Trophoblast cell (in vitro differentiated cells and primary cell): ENCODE measurements around the gene TPX2.

Experiments
- DNase-seq, 2 donors: peaks; one replicate each; pipeline ENCODE4 v3.0.0-alpha.2; 2016
- H2AFZ ChIP-seq: 2 replicates; pipeline ENCODE4 v1.6.1; 2013; ENCODE audit warnings: low read length, moderate library complexity, mild to moderate bottlenecking; ENCODE audit not compliant: insufficient read depth, poor library complexity
- H2AK5ac ChIP-seq: 2 replicates; pipeline ENCODE4 v1.6.1; 2013; ENCODE audit warnings: mild to moderate bottlenecking, low read length
- H2BK120ac ChIP-seq: 2 replicates; pipeline ENCODE4 v1.6.1; 2013; ENCODE audit warnings: low read length, mild to moderate bottlenecking, moderate library complexity; ENCODE audit not compliant: insufficient read depth, poor library complexity
- H2BK12ac ChIP-seq: 2 replicates; pipeline ENCODE4 v1.6.1; 2013; ENCODE audit warnings: mild to moderate bottlenecking, low read length, moderate library complexity
- H2BK5ac ChIP-seq: 2 replicates; pipeline ENCODE4 v1.6.1; 2013; ENCODE audit warnings: low read length, low read depth, moderate library complexity, mild to moderate bottlenecking; ENCODE audit not compliant: poor library complexity
- H3K14ac ChIP-seq: 2 replicates; pipeline ENCODE4 v1.6.1; 2013; ENCODE audit warnings: mild to moderate bottlenecking, low read length
- H3K18ac ChIP-seq: 2 replicates; pipeline ENCODE4 v1.6.1; 2013; ENCODE audit warnings: mild to moderate bottlenecking, low read length
- H3K23ac ChIP-seq: 2 replicates; pipeline ENCODE4 v1.6.1; 2013; ENCODE audit warnings: low read length
- H3K27ac ChIP-seq: 2 replicates; pipeline ENCODE4 v1.5.1; 2013; ENCODE audit warnings: low read depth, mild to moderate bottlenecking, inconsistent platforms, low read length, moderate library complexity
- H3K27me3 ChIP-seq: 2 replicates; pipeline ENCODE4 v1.6.1; 2013; ENCODE audit warnings: inconsistent platforms, mild to moderate bottlenecking, low read length, moderate library complexity; ENCODE audit not compliant: insufficient read depth
- H3K36me3 ChIP-seq, 2 experiments: 1 replicate in 1 of 2; 2 replicates in 1 of 2; pipeline ENCODE4 v1.6.1; 2013; ENCODE audit warnings: low read length in 2 of 2, mild to moderate bottlenecking in 2 of 2, moderate library complexity in 1 of 2; ENCODE audit not compliant: insufficient read depth in 2 of 2, control insufficient read depth in 1 of 2
- H3K4ac ChIP-seq: 2 replicates; pipeline ENCODE4 v1.6.1; 2013; ENCODE audit warnings: low read depth, mild to moderate bottlenecking, low read length, moderate library complexity
- H3K4me1 ChIP-seq, 2 experiments: 1 replicate in 1 of 2; 2 replicates in 1 of 2; pipeline ENCODE4 v1.6.1; 2013; ENCODE audit warnings: low read length in 2 of 2, mild to moderate bottlenecking in 2 of 2, moderate library complexity in 1 of 2; ENCODE audit not compliant: insufficient read depth in 2 of 2, control insufficient read depth in 1 of 2
- H3K4me2 ChIP-seq: 2 replicates; pipeline ENCODE4 v1.6.1; 2013; ENCODE audit warnings: inconsistent platforms, mild to moderate bottlenecking, low read length, moderate library complexity
- H3K4me3 ChIP-seq: 2 replicates; pipeline ENCODE4 v1.5.1; 2013; ENCODE audit warnings: mild to moderate bottlenecking, low read depth, low read length, inconsistent platforms
- H3K79me1 ChIP-seq: one replicate; pipeline ENCODE4 v1.6.1; 2013; ENCODE audit warnings: low read length
- H3K79me2 ChIP-seq: 2 replicates; pipeline ENCODE4 v1.6.1; 2013; ENCODE audit warnings: low read length, mild to moderate bottlenecking; ENCODE audit not compliant: control insufficient read depth, insufficient read depth, poor library complexity
- H3K9ac ChIP-seq: 2 replicates; pipeline ENCODE4 v1.6.1; 2013; ENCODE audit warnings: mild to moderate bottlenecking, low read length
- H3K9me3 ChIP-seq: 2 replicates; pipeline ENCODE4 v1.6.1; 2013; ENCODE audit warnings: low read depth, mild to moderate bottlenecking, control low read depth, inconsistent platforms, low read length; ENCODE audit not compliant: insufficient read depth
- H4K12ac ChIP-seq: 2 replicates; pipeline ENCODE4 v1.6.1; 2013; ENCODE audit warnings: low read depth, mild to moderate bottlenecking, low read length, moderate library complexity
- H4K8ac ChIP-seq: 2 replicates; pipeline ENCODE4 v1.6.1; 2013; ENCODE audit warnings: low read depth, mild to moderate bottlenecking, low read length, moderate library complexity
- H4K91ac ChIP-seq: one replicate; pipeline ENCODE4 v1.6.1; 2013; ENCODE audit warnings: low read depth, mild to moderate bottlenecking, low read length, moderate library complexity
- WGBS: extraction: QIAGEN DNeasy Blood & Tissue Kit; methylation state at CpG from one replicate; pipeline ENCODE4 v1.1.7; 2013; ENCODE audit warnings: missing lambda C conversion rate; ENCODE audit not compliant: insufficient read length, insufficient coverage; ENCODE audit errors: extremely low coverage; 5-methylcytosine and 5-hydroxymethylcytosine counted together

Gene TPX2

GRCh38 chr20:31710423-31711108, 28.5 kb upstream of the TPX2 start:
- Histone ChIP-seq H3K9me3 (no peaks in the 10 kb centered on the region), H2AFZ (no peak overlapping the region), H2BK120ac (no peak overlapping the region), H3K4me1 (peaks cover 16 to 19% of the 10 kb centered on the region in 2 experiments), H3K18ac (no peak overlapping the region), H3K4me2 (no peak overlapping the region), H4K91ac (peak overlapping the region; percentile 3), H2AK5ac (no peak overlapping the region), H3K36me3 (peaks cover 2 to 12% of the 10 kb centered on the region in 2 experiments), H3K27me3 (no peaks in the 10 kb centered on the region), H4K8ac (no peak overlapping the region), H3K9ac (no peak overlapping the region), H3K23ac (no peak overlapping the region), H2BK5ac (no peak overlapping the region), H3K79me2 (peaks cover 6% of the 10 kb centered on the region), H3K27ac (no peak overlapping the region), H3K79me1 (peaks cover 22% of the 10 kb centered on the region), H2BK12ac (peak overlapping the region; percentile 24), H3K4ac (peak overlapping the region; percentile 27), H4K12ac (no peak overlapping the region), H3K14ac (no peak overlapping the region), H3K4me3 (no peak overlapping the region)
- DNase-seq, result no peak
- no CpG with 5 or more reads among the region's 5 CpGs for WGBS

GRCh38 chr20:31711179-31712111, 27.6 kb upstream of the TPX2 start:
- peak overlapping the region; percentile 76 for H4K91ac ChIP-seq

GRCh38 chr20:31712112-31712553, 27.0 kb upstream of the TPX2 start:
- peak overlapping the region; percentile 38 for H3K14ac ChIP-seq

More at GRCh38 chr20:31711179-31712111, 27.6 kb upstream of the TPX2 start:
- H3K4me1 ChIP-seq, result peaks cover 16 to 17% of the 10 kb centered on the region in 2 experiments
- peak overlapping the region; percentile 21 for H3K18ac ChIP-seq
- peaks cover 6% of the 10 kb centered on the region for H3K79me2 ChIP-seq
- no peaks in the 10 kb centered on the region for H3K27me3 ChIP-seq
- no peak overlapping the region for H4K12ac ChIP-seq
- H2BK12ac ChIP-seq, result peak overlapping the region; percentile 37
- no peak overlapping the region for H2AFZ ChIP-seq
- peaks cover 17% of the 10 kb centered on the region for H3K79me1 ChIP-seq
- no peak overlapping the region for H3K4me3 ChIP-seq
- H3K4ac ChIP-seq, result peak overlapping the region; percentile 24
- no peaks in the 10 kb centered on the region for H3K9me3 ChIP-seq
- peak overlapping the region; percentile 3 for H4K8ac ChIP-seq
- H2BK120ac ChIP-seq, result peak overlapping the region; percentile 54
- peak overlapping the region; percentile 38 for H3K14ac ChIP-seq
- H2AK5ac ChIP-seq, result peak overlapping the region; percentile 33
- H3K36me3 ChIP-seq, result peaks cover 2 to 12% of the 10 kb centered on the region in 2 experiments
- no peak for DNase-seq
- no peak overlapping the region for H3K4me2 ChIP-seq
- H3K9ac ChIP-seq, result no peak overlapping the region
- H2BK5ac ChIP-seq, result peak overlapping the region; percentile 19
- no peak overlapping the region for H3K23ac ChIP-seq
- no peak overlapping the region for H3K27ac ChIP-seq

GRCh38 chr20:31712564-31713311, 26.4 kb upstream of the TPX2 start:
- peak overlapping the region; percentile 94 for H3K18ac ChIP-seq
- DNase-seq, result peak; percentile 33 to 62
- H2BK5ac ChIP-seq, result peak overlapping the region; percentile 99
- H2AK5ac ChIP-seq, result peak overlapping the region; percentile 56
- H4K91ac ChIP-seq, result peak overlapping the region; percentile 99
- peaks cover 0 to 8% of the 10 kb centered on the region in 2 experiments for H3K36me3 ChIP-seq
- peaks cover 19 to 21% of the 10 kb centered on the region in 2 experiments for H3K4me1 ChIP-seq
- H3K9me3 ChIP-seq, result no peaks in the 10 kb centered on the region
- peak overlapping the region; percentile 95 for H3K27ac ChIP-seq
- no peak overlapping the region for H3K9ac ChIP-seq
- peak overlapping the region; percentile 86 for H4K8ac ChIP-seq
- H3K4me2 ChIP-seq, result peak overlapping the region; percentile 32
- peaks cover 8% of the 10 kb centered on the region for H3K79me2 ChIP-seq
- H3K79me1 ChIP-seq, result peaks cover 22% of the 10 kb centered on the region
- no CpG with 5 or more reads among the region's 8 CpGs for WGBS
- peak overlapping the region; percentile 88 for H4K12ac ChIP-seq
- peak overlapping the region; percentile 83 for H2AFZ ChIP-seq
- peak overlapping the region; percentile 96 for H2BK120ac ChIP-seq
- no peak overlapping the region for H3K4me3 ChIP-seq
- H3K14ac ChIP-seq, result peak overlapping the region; percentile 90
- H3K27me3 ChIP-seq, result no peaks in the 10 kb centered on the region
- peak overlapping the region; percentile 81 for H3K4ac ChIP-seq
- H2BK12ac ChIP-seq, result peak overlapping the region; percentile 99
- no peak overlapping the region for H3K23ac ChIP-seq

More at GRCh38 chr20:31712112-31712553, 27.0 kb upstream of the TPX2 start:
- peak overlapping the region; percentile 33 for H2AK5ac ChIP-seq
- peaks cover 18 to 21% of the 10 kb centered on the region in 2 experiments for H3K4me1 ChIP-seq
- peak overlapping the region; percentile 24 for H3K4ac ChIP-seq
- H3K23ac ChIP-seq, result no peak overlapping the region
- H2AFZ ChIP-seq, result no peak overlapping the region
- peak overlapping the region; percentile 99 for H4K91ac ChIP-seq
- H2BK120ac ChIP-seq, result peak overlapping the region; percentile 96
- peak overlapping the region; percentile 95 for H3K27ac ChIP-seq
- H3K36me3 ChIP-seq, result peaks cover 0 to 8% of the 10 kb centered on the region in 2 experiments
- peak overlapping the region; percentile 3 for H4K8ac ChIP-seq
- no peak overlapping the region for H4K12ac ChIP-seq
- H3K4me2 ChIP-seq, result no peak overlapping the region
- H3K9me3 ChIP-seq, result no peaks in the 10 kb centered on the region
- H3K18ac ChIP-seq, result peak overlapping the region; percentile 21
- peak overlapping the region; percentile 37 for H2BK12ac ChIP-seq
- H3K9ac ChIP-seq, result no peak overlapping the region
- no peaks in the 10 kb centered on the region for H3K27me3 ChIP-seq
- peak overlapping the region; percentile 99 for H2BK5ac ChIP-seq
- peaks cover 22% of the 10 kb centered on the region for H3K79me1 ChIP-seq
- peaks cover 8% of the 10 kb centered on the region for H3K79me2 ChIP-seq
- H3K4me3 ChIP-seq, result no peak overlapping the region
- WGBS, result no CpG with 5 or more reads among the region's 5 CpGs
- no peak for DNase-seq
